GOT3 (cell line): ENCODE measurements around the gene NFAM1.

Source experiments
- DNase-seq: peaks from one replicate; lab custom pipeline; 2025; ENCODE audit warnings: mixed read lengths; lab: John Stamatoyannopoulos, UW

NFAM1 gene

GRCh38 chr22:42334875-42335512 is 97.2 kb downstream of the NFAM1 start:
- DNase-seq = no peak

- no peak for DNase-seq
These were observed 98.7 kb downstream of the NFAM1 start for GRCh38 chr22:42333544-42333943.

- DNase-seq = no peak
These were observed 100.1 kb downstream of the NFAM1 start for GRCh38 chr22:42332089-42332488.

GRCh38 chr22:42331014-42331413 is 101.2 kb downstream of the NFAM1 start:
- DNase-seq = no peak
